Activated CD8-positive, alpha-beta memory T cell treated with anti-CD3 and anti-CD28 coated beads, Interleukin-2, amount 50 U/mL, for 24 hours (primary cell): ENCODE data around the gene ATOH8.
"Not testable (repeated sequence)": the region's sequence is repeated elsewhere in the genome, so short reads cannot be mapped to it uniquely, and the experiment has no call there.

ENCODE experiments used
- DNase-seq: peaks from one replicate; pipeline ENCODE4 v3.0.0-alpha.2; 2020; ENCODE audit errors: extremely low read depth

ATOH8 gene

GRCh38 chr2:85827879-85828569 lies 74.2 kb downstream of the ATOH8 start:
- no peak for DNase-seq

GRCh38 chr2:85828725-85829124 lies 74.9 kb downstream of the ATOH8 start:
- DNase-seq, result no peak

- DNase-seq, result not testable (repeated sequence)
Observed at GRCh38 chr2:85829394-85829793, 75.6 kb downstream of the ATOH8 start.

GRCh38 chr2:85830645-85831044 lies 76.9 kb downstream of the ATOH8 start:
- no peak for DNase-seq

GRCh38 chr2:85831735-85832134 lies 77.9 kb downstream of the ATOH8 start:
- DNase-seq, result no peak

- DNase-seq, result no peak
Observed at GRCh38 chr2:85834466-85834865, 80.7 kb downstream of the ATOH8 start.
